ENCODE data around the gene FUS. TPM values are rescaled to one million over a fixed set of nuclear protein-coding genes. Genes with fewer than 3 reads are reported as not detected.
"Not testable (repeated sequence)": the region's sequence is repeated elsewhere in the genome, so short reads cannot be mapped to it uniquely, and the experiment has no call there.

FUS gene
- total RNA-seq, 4 donors from 2014 or later = 30.2 to 97.8 (median 55.1) TPM

GRCh38 chr16:31191697-31192428 is 11.9 kb downstream of the FUS start:
- Histone ChIP-seq H3K4me1 (peaks cover 0 to 6% (median 0%) of the 10 kb centered on the region in 3 donors), H3K27me3 (no peaks in the 10 kb centered on the region), H3K9me3 (no peaks in the 10 kb centered on the region), H3K36me3 (peaks cover 38 to 100% (median 73%) of the 10 kb centered on the region in 3 donors), H3K4me3 (no peak overlapping the region), H3K27ac (no peak overlapping the region)
- DNase-seq = no peak
- intact Hi-C loops (cut with DNase I) = no loop called here
- no peak for TF ChIP-seq POLR2A (IDR thresholded peaks at IDR 0.05)
- TF ChIP-seq, protein P1, sequence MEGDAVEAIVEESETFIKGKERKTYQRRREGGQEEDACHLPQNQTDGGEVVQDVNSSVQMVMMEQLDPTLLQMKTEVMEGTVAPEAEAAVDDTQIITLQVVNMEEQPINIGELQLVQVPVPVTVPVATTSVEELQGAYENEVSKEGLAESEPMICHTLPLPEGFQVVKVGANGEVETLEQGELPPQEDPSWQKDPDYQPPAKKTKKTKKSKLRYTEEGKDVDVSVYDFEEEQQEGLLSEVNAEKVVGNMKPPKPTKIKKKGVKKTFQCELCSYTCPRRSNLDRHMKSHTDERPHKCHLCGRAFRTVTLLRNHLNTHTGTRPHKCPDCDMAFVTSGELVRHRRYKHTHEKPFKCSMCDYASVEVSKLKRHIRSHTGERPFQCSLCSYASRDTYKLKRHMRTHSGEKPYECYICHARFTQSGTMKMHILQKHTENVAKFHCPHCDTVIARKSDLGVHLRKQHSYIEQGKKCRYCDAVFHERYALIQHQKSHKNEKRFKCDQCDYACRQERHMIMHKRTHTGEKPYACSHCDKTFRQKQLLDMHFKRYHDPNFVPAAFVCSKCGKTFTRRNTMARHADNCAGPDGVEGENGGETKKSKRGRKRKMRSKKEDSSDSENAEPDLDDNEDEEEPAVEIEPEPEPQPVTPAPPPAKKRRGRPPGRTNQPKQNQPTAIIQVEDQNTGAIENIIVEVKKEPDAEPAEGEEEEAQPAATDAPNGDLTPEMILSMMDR (IDR thresholded peaks at IDR 0.05) = no peak
- 84 to 86% methylated on average over 4 of the region's 5 CpGs for WGBS, 2 donors

DNA sequence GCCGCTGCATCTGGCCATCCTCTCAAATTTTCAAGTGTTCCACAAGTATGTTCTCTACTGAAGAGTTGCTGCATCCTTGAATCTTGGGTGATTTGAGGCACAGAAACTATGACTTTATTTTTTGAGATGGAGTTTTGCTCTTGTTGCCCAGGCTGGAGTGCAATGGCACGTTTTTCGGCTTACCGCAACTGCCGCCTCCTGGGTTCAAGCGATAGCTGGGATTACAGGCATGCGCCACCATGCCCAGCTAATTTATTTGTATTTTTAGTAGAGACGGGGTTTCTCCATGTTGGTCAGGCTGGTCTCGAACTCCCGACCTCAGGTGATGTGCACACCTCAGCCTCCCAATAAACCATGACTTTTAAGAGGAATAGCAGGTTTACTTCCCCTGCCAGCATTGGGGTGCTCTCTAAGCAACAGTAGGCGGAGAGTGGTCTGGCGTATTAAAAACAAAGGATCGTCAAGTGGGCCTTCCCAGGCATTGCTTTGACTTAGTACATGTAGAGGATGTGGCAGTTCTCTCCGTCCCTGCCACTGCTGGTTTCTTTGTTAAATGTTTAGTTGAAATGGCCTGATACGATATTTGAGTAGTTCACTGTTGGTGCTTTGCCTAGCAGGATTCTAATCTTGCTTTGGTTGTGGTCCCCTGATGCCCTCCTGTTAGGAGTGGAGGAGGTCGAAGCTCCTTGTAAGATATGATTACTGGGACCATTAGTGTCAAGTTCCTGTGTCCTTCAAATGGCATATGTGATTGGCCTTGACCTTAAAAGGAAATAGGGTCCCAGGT is 13.1 kb downstream of the FUS start:
- Histone ChIP-seq H3K4me1 (peaks cover 0 to 4% (median 0%) of the 10 kb centered on the region in 3 donors), H3K27me3 (no peaks in the 10 kb centered on the region)
- 89 to 91% methylated on average over 12 to 16 of the region's 16 CpGs for WGBS, 2 donors

DNA sequence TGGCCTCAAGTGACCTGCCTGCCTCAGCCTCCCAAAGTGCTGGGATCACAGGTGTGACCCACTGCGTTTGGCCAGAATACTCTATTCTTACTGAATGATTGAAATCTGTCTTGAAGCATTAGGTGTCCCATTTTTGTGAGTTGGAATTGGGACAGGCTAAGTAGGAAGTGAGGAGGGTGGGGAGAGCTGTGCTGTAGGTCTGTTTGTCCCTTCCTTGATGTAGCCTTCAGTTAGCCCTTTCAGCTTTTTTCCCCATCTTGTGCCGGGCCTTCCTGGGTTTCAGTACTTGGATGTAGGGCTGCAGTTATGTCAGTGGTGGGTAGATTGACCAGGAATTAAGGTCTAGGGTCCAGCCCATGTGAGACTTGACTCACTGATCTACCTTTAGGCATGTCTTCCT is 13.9 kb downstream of the FUS start:
- intact Hi-C loops (cut with DNase I) = no loop called here
- H3K27me3 ChIP-seq = no peaks in the 10 kb centered on the region
- H3K9me3 ChIP-seq = no peaks in the 10 kb centered on the region
- 76 to 95% methylated on average over 2 of the region's 2 CpGs for WGBS, 2 donors
- peaks cover 0 to 8% (median 0%) of the 10 kb centered on the region in 3 donors for H3K4me1 ChIP-seq
- H3K27ac ChIP-seq = no peak overlapping the region
- H3K36me3 ChIP-seq = peaks cover 34 to 87% (median 60%) of the 10 kb centered on the region in 3 donors
- no peak for DNase-seq
- TF ChIP-seq, protein P1 (IDR thresholded peaks at IDR 0.05) = no peak
- TF ChIP-seq POLR2A (IDR thresholded peaks at IDR 0.05) = no peak
- H3K4me3 ChIP-seq = no peak overlapping the region

More for the DNA sequence above, 13.1 kb downstream of the FUS start:
- no peaks in the 10 kb centered on the region for H3K9me3 ChIP-seq
- TF ChIP-seq POLR2A (IDR thresholded peaks at IDR 0.05) = no peak
- TF ChIP-seq, protein P1 (IDR thresholded peaks at IDR 0.05) = no peak
- H3K27ac ChIP-seq = no peak overlapping the region
- peaks cover 34 to 96% (median 68%) of the 10 kb centered on the region in 3 donors for H3K36me3 ChIP-seq
- DNase-seq = no peak
- intact Hi-C loops (cut with DNase I) = no loop called here
- no peak overlapping the region for H3K4me3 ChIP-seq

DNA sequence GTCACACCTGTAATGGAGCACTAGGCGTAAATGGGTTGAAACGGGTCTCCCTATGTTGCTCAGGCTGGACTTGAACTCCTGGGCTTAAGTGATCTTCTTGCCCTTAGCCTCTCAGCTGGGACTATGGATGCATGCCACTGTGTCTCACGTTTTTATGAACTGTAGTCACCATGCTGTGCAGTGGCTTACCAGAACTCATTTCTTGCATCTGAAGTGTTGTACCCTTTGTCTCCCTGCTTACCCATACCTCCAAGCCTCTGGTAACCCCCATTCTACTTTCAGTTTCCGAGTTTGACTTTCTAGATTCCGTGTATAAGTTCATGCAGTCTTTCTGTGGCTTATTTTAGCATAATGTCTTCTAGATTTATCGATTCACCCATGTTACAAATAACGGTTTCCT is 15.0 kb downstream of the FUS start:
- Histone ChIP-seq H3K27me3 (no peaks in the 10 kb centered on the region), H3K27ac (no peak overlapping the region), H3K36me3 (peaks cover 34 to 85% (median 49%) of the 10 kb centered on the region in 3 donors), H3K4me1 (peaks cover 0 to 13% (median 0%) of the 10 kb centered on the region in 3 donors), H3K9me3 (no peaks in the 10 kb centered on the region), H3K4me3 (no peak overlapping the region)
- no peak for TF ChIP-seq POLR2A (IDR thresholded peaks at IDR 0.05)
- TF ChIP-seq, protein P1 (IDR thresholded peaks at IDR 0.05) = no peak
- intact Hi-C loops (cut with DNase I) = no loop called here
- 69 to 80% methylated on average over 7 of the region's 7 CpGs for WGBS, 2 donors
- DNase-seq = no peak

DNA sequence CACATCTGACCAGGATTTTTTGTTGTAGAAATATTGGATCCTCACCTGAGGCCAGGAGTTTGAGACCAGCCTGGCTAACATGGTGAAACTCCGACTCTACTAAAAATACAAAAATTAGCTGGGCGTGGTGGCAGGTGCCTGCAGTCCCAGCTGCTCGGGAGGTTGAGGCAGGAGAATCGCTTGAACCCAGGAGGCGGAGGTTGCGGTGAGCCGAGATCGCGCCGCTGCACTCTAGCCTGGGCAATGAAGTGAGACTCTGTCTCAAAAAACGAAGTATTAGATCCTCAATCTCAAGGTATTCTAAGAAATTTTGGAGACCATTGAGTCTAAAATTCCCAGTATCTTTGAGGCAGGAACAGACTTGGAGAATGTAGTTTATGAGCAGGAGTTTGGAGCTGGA is 15.9 kb downstream of the FUS start:
- 96 to 98% methylated on average over 11 of the region's 11 CpGs for WGBS, 2 donors
- H3K27ac ChIP-seq; DNase-seq; H3K9me3 ChIP-seq; H3K27me3 ChIP-seq; H3K4me3 ChIP-seq; intact Hi-C loops (cut with DNase I): not testable (repeated sequence)
- peaks cover 4 to 23% (median 7%) of the 10 kb centered on the region in 3 donors for H3K4me1 ChIP-seq
- peaks cover 25 to 82% (median 40%) of the 10 kb centered on the region in 3 donors for H3K36me3 ChIP-seq
